H7 (cell line): Measurements from ENCODE around the gene KRTAP4-12. TPM values are rescaled to one million over a fixed set of nuclear protein-coding genes. Genes with fewer than 3 reads are reported as not detected.
"Not testable (repeated sequence)": the region's sequence is repeated elsewhere in the genome, so short reads cannot be mapped to it uniquely, and the experiment has no call there.

Experiments used
- DNase-seq: peaks from one replicate; pipeline ENCODE4 v3.0.0; 2012
- H3K27me3 ChIP-seq: 2 replicates; pipeline ENCODE4 v1.6.0; 2011; ENCODE audit warnings: mild to moderate bottlenecking, low read length; ENCODE audit not compliant: control insufficient read depth, insufficient read depth
- H3K36me3 ChIP-seq: replicated peaks from 2 replicates; pipeline ENCODE4 v1.5.1; 2011; ENCODE audit warnings: low read length; ENCODE audit not compliant: control insufficient read depth, insufficient read depth
- H3K4me3 ChIP-seq: 2 replicates; pipeline ENCODE4 v1.5.1; 2011; ENCODE audit warnings: low read depth, mild to moderate bottlenecking, control low read depth, low read length, moderate library complexity; ENCODE audit not compliant: insufficient read depth
- total RNA-seq: library from RNA; depleted of rRNA; stranded (reverse); fragments of >200 nt; shearing (Covaris generic); gene quantifications from 2 replicates; pipeline ENCODE4 v1.2.3, GENCODE V29; 2014; rRNA removed

Gene KRTAP4-12
- total RNA-seq, 1 experiment from 2014 or later, result not detected

DNA sequence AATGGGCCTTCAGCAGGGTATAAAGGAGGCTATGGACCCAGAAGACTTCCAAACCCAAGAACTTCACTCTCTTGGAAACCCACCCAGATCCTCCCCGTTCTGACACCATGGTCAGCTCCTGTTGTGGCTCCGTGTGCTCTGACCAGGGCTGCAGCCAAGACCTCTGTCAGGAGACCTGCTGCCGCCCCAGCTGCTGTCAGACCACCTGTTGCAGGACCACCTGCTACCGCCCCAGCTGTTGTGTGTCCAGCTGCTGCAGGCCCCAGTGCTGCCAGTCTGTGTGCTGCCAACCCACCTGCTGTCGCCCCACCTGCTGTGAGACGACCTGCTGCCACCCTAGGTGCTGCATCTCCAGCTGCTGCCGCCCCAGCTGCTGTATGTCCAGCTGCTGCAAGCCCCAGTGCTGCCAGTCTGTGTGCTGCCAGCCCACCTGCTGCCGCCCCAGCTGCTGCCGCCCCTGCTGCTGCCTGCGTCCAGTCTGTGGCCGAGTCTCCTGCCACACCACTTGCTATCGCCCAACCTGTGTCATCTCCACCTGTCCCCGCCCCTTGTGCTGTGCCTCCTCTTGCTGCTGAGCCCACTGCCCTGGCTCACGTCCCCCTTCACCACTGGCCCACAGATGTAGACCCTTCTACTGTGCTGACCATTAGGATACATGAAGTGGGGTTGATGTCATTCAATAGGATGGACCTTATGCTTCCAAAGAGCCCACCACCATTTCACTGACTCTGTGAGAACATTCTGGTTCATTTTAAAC lies 39.7 kb downstream of the KRTAP4-12 start, which contains the start of gene KRTAP4-7:
KRTAP4-7 (plus strand) TSS at position 51 of the 757 bp plus-strand sequence; CDS start at position 108, 57 bp downstream.
- not testable (repeated sequence) for H3K4me3 ChIP-seq, H3K36me3 ChIP-seq, DNase-seq, H3K27me3 ChIP-seq

- not testable (repeated sequence) for DNase-seq, H3K36me3 ChIP-seq, H3K4me3 ChIP-seq, H3K27me3 ChIP-seq
Measured at GRCh38 chr17:41083427-41083826, 40.6 kb downstream of the KRTAP4-12 start.

- Histone ChIP-seq H3K27me3 (no peaks in the 10 kb centered on the region), H3K36me3 (no peaks in the 10 kb centered on the region), H3K4me3 (no peak overlapping the region)
- no peak for DNase-seq
Measured at GRCh38 chr17:41082626-41083025, 41.4 kb downstream of the KRTAP4-12 start.

- no peak overlapping the region for H3K4me3 ChIP-seq
- no peaks in the 10 kb centered on the region for H3K27me3 ChIP-seq
- DNase-seq, result no peak
- H3K36me3 ChIP-seq, result no peaks in the 10 kb centered on the region
Measured at GRCh38 chr17:41076788-41077187, 47.2 kb downstream of the KRTAP4-12 start.

DNA sequence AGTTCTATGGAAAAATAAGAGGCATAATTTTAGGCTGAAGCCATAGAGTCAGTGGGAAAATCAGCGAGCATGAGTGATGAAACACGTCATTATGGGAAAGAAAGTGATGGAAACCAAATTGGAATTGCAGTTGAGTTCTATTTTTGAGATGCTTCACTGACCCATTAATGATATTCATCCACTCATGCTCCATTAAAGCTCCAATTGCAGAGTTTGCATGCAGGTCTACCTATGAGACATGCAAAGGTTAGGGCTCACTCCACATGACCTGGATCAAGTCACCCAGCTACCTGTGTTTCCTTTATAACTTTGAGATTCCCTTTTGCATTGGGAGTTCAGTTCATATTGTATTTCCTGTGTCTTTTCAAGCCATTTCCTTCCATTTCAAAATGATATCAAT lies 50.3 kb downstream of the KRTAP4-12 start:
- Histone ChIP-seq H3K27me3 (no peaks in the 10 kb centered on the region), H3K4me3 (no peak overlapping the region), H3K36me3 (no peaks in the 10 kb centered on the region)
- no peak for DNase-seq

Other genes with a start within 250 kb of the KRTAP4-12 start
- not detected in 2 replicates for gene KRT20, start 238.9 kb downstream of the KRTAP4-12 start, total RNA-seq
- gene KRT23, start 186.5 kb downstream of the KRTAP4-12 start, total RNA-seq, result not detected in 2 replicates
- not detected in 2 replicates for gene KRT39, start 157.2 kb downstream of the KRTAP4-12 start, total RNA-seq
- not detected in 2 replicates for gene KRT40, start 139.9 kb downstream of the KRTAP4-12 start, total RNA-seq
- not detected in 2 replicates for gene KRTAP3-3, start 130.0 kb downstream of the KRTAP4-12 start, total RNA-seq
- not detected in 2 replicates for gene KRTAP3-2, start 124.3 kb downstream of the KRTAP4-12 start, total RNA-seq
- gene KRTAP3-1, start 115.1 kb downstream of the KRTAP4-12 start, total RNA-seq, result not detected in 2 replicates
- gene KRTAP1-5, start 97.0 kb downstream of the KRTAP4-12 start, total RNA-seq, result not detected in 2 replicates
- not detected in 2 replicates for gene KRTAP1-4, start 94.0 kb downstream of the KRTAP4-12 start, total RNA-seq
- gene KRTAP1-3, start 89.3 kb downstream of the KRTAP4-12 start, total RNA-seq, result not detected in 2 replicates
- gene KRTAP1-1, start 82.7 kb downstream of the KRTAP4-12 start, total RNA-seq, result not detected in 2 replicates
- gene KRTAP2-1, start 76.9 kb downstream of the KRTAP4-12 start, total RNA-seq, result not detected in 2 replicates
- not detected in 2 replicates for gene KRTAP2-2, start 69.0 kb downstream of the KRTAP4-12 start, total RNA-seq
- not detected in 2 replicates for gene KRTAP2-3, start 64.1 kb downstream of the KRTAP4-12 start, total RNA-seq
- gene KRTAP2-4, start 58.3 kb downstream of the KRTAP4-12 start, total RNA-seq, result not detected in 2 replicates
- not detected in 2 replicates for gene KRTAP4-7, start 40.0 kb downstream of the KRTAP4-12 start, total RNA-seq
- not detected in 2 replicates for gene KRTAP4-8, start 26.0 kb downstream of the KRTAP4-12 start, total RNA-seq
- not detected in 2 replicates for gene KRTAP4-16, start 22.0 kb downstream of the KRTAP4-12 start, total RNA-seq
- not detected in 2 replicates for gene KRTAP4-9, start 18.8 kb downstream of the KRTAP4-12 start, total RNA-seq
- gene KRTAP4-11, start 5.8 kb downstream of the KRTAP4-12 start, total RNA-seq, result not detected in 2 replicates
- gene KRTAP4-6, start 16.4 kb upstream of the KRTAP4-12 start, total RNA-seq, result not detected in 2 replicates
- gene KRTAP4-5, start 25.6 kb upstream of the KRTAP4-12 start, total RNA-seq, result not detected in 2 replicates
- not detected in 2 replicates for gene KRTAP4-4, start 36.6 kb upstream of the KRTAP4-12 start, total RNA-seq
- gene KRTAP4-3, start 44.0 kb upstream of the KRTAP4-12 start, total RNA-seq, result not detected in 2 replicates
- gene KRTAP4-2, start 54.0 kb upstream of the KRTAP4-12 start, total RNA-seq, result not detected in 2 replicates
- gene KRTAP4-1, start 60.7 kb upstream of the KRTAP4-12 start, total RNA-seq, result 0.38 and 0.70 TPM in 2 replicates
- gene KRTAP9-1, start 65.7 kb upstream of the KRTAP4-12 start, total RNA-seq, result not detected in 2 replicates
- gene KRTAP9-2, start 102.5 kb upstream of the KRTAP4-12 start, total RNA-seq, result not detected in 2 replicates
- gene KRTAP9-3, start 108.3 kb upstream of the KRTAP4-12 start, total RNA-seq, result not detected in 2 replicates
- not detected in 2 replicates for gene KRTAP9-8, start 113.8 kb upstream of the KRTAP4-12 start, total RNA-seq
- not detected in 2 replicates for gene KRTAP9-4, start 125.5 kb upstream of the KRTAP4-12 start, total RNA-seq
- gene KRTAP9-9, start 131.2 kb upstream of the KRTAP4-12 start, total RNA-seq, result not detected in 2 replicates
- gene KRTAP9-6, start 141.2 kb upstream of the KRTAP4-12 start, total RNA-seq, result not detected in 2 replicates
- gene KRTAP9-7, start 151.5 kb upstream of the KRTAP4-12 start, total RNA-seq, result not detected in 2 replicates
- not detected in 2 replicates for gene KRTAP29-1, start 178.7 kb upstream of the KRTAP4-12 start, total RNA-seq
- not detected in 2 replicates for gene KRTAP16-1, start 185.1 kb upstream of the KRTAP4-12 start, total RNA-seq
- not detected in 2 replicates for gene KRTAP17-1, start 191.5 kb upstream of the KRTAP4-12 start, total RNA-seq
- not detected in 2 replicates for gene KRT33A, start 226.6 kb upstream of the KRTAP4-12 start, total RNA-seq
- not detected in 2 replicates for gene KRT33B, start 245.6 kb upstream of the KRTAP4-12 start, total RNA-seq